ENCODE data around the gene ELOB.

Gene ELOB

DNA sequence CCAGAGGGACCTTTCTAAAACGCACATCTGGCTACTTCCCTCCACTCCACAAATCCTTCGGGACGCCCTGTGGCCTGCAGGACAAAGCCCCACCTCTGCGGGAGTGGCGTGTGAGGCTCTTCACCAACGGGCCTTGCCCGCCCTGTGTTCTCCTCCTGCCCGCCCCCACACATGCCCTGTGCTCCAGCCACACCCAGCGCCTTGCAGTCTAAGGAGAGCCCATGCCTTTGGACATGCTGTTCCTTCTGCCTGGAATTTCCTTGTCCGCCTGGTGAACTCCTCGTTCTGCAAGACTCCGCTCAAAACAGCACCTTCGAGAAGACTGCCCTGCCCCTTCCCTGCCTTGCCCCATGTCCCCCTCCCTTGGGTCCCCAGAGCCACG, 7.4 kb downstream of the ELOB start:
- no peak overlapping the region for H3K27ac ChIP-seq (ENCODE audit: low read length)
- peaks cover 0 to 20% of the 10 kb centered on the region in 2 donors for H3K4me1 ChIP-seq (ENCODE audit: control insufficient read depth in 1 of 2, insufficient read depth in 2 of 2, low read length in 2 of 2)
- H3K9me3 ChIP-seq (ENCODE audit: control insufficient read depth in 1 of 2, low read length in 2 of 2), result no peaks in the 10 kb centered on the region
- no peak overlapping the region for H3K4me3 ChIP-seq (ENCODE audit: low read depth in 1 of 2, low read length in 2 of 2)
- peaks cover 69 to 96% of the 10 kb centered on the region in 2 donors for H3K36me3 ChIP-seq (ENCODE audit: control insufficient read depth in 1 of 2, insufficient read depth in 2 of 2, low read length in 2 of 2)
- no peaks in the 10 kb centered on the region for H3K27me3 ChIP-seq (ENCODE audit: low read depth, low read length)

DNA sequence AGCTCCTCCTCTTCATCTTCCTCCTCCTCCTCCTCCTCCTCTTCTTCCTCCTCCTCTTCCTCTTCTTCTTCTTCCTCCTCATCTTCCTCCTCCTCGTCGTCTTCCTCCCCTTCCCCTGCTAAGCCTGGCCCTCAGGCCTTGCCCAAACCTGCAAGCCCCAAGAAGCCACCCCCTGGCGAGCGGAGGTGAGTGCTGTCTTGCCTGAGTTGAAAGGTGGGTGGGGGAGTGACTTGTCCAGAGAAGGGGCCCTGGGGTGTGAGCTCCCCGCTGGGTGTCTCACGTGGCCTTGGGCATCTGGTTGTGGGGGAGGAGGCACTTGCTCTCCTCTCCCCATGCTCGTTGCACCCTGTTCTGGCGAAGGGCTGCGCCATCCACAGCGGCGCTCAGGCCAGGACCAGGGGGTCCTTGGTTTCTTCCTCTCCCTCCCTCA, 8.0 kb downstream of the ELOB start:
- peaks cover 74 to 96% of the 10 kb centered on the region in 2 donors for H3K36me3 ChIP-seq (ENCODE audit: control insufficient read depth in 1 of 2, insufficient read depth in 2 of 2, low read length in 2 of 2)
- H3K27ac ChIP-seq (ENCODE audit: low read length), result no peak overlapping the region
- peaks cover 0 to 16% of the 10 kb centered on the region in 2 donors for H3K4me1 ChIP-seq (ENCODE audit: control insufficient read depth in 1 of 2, insufficient read depth in 2 of 2, low read length in 2 of 2)
- no peaks in the 10 kb centered on the region for H3K9me3 ChIP-seq (ENCODE audit: control insufficient read depth in 1 of 2, low read length in 2 of 2)
- H3K27me3 ChIP-seq (ENCODE audit: low read depth, low read length), result no peaks in the 10 kb centered on the region
- no peak overlapping the region for H3K4me3 ChIP-seq (ENCODE audit: low read depth in 1 of 2, low read length in 2 of 2)

DNA sequence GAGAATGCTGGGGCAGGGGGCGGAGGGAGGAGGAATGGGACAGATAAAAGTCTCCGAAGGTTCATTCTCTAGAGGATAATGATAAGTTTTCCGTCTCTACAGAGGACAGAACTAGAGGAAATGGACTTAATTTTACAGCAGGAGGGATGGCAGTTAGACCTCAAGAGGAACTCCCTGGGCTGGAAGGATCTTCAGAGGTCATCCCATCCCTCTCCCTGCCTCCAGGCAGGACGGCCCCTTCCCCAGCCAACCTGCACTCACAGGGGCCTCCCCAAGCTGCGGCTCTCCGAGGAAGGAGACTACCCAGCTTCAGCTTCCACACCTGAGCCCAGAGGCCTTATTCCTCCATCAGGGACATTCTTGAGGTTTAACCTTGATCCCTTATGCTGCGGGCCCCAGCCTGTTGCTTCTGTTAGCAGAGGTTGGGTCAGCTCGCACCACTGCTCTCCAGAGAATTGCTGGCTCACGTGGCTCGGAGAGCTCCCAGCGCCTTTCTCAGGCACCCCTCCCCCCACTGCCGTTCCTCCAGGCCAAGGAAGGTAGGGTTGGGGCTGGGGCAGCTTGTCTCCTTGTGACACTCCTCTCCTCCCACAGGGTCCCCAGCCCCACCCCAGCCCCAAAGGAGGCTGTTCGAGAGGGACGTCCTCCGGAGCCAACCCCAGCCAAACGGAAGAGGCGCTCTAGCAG, 8.5 kb downstream of the ELOB start:
- Histone ChIP-seq H3K4me3 (ENCODE audit: low read depth in 1 of 2, low read length in 2 of 2) (no peak overlapping the region), H3K27ac (ENCODE audit: low read length) (no peak overlapping the region), H3K36me3 (ENCODE audit: control insufficient read depth in 1 of 2, insufficient read depth in 2 of 2, low read length in 2 of 2) (peaks cover 80 to 97% of the 10 kb centered on the region in 2 donors), H3K4me1 (ENCODE audit: control insufficient read depth in 1 of 2, insufficient read depth in 2 of 2, low read length in 2 of 2) (peaks cover 0 to 16% of the 10 kb centered on the region in 2 donors), H3K9me3 (ENCODE audit: control insufficient read depth in 1 of 2, low read length in 2 of 2) (no peaks in the 10 kb centered on the region), H3K27me3 (ENCODE audit: low read depth, low read length) (no peaks in the 10 kb centered on the region)

DNA sequence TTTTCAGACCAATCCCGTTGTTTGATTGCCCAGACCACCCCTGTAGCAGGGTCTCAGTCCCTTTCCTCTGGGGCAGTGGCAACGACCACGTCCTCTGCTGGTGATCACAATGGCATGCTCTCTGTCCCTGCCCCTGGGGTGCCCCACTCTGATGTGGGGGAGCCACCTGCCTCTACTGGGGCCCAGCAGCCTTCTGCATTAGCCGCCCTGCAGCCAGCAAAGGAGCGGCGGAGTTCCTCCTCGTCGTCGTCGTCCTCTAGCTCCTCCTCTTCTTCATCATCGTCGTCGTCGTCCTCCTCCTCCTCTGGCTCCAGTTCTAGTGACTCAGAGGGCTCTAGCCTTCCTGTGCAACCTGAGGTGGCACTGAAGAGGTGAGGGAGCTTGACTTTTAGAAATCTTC, 9.2 kb downstream of the ELOB start:
- H3K36me3 ChIP-seq (ENCODE audit: control insufficient read depth in 1 of 2, insufficient read depth in 2 of 2, low read length in 2 of 2), result peaks cover 87 to 97% of the 10 kb centered on the region in 2 donors
- no peaks in the 10 kb centered on the region for H3K9me3 ChIP-seq (ENCODE audit: control insufficient read depth in 1 of 2, low read length in 2 of 2)
- H3K27ac ChIP-seq (ENCODE audit: low read length), result no peak overlapping the region
- H3K27me3 ChIP-seq (ENCODE audit: low read depth, low read length), result no peaks in the 10 kb centered on the region
- H3K4me1 ChIP-seq (ENCODE audit: control insufficient read depth in 1 of 2, insufficient read depth in 2 of 2, low read length in 2 of 2), result peaks cover 0 to 16% of the 10 kb centered on the region in 2 donors
- H3K4me3 ChIP-seq (ENCODE audit: low read depth in 1 of 2, low read length in 2 of 2), result no peak overlapping the region

DNA sequence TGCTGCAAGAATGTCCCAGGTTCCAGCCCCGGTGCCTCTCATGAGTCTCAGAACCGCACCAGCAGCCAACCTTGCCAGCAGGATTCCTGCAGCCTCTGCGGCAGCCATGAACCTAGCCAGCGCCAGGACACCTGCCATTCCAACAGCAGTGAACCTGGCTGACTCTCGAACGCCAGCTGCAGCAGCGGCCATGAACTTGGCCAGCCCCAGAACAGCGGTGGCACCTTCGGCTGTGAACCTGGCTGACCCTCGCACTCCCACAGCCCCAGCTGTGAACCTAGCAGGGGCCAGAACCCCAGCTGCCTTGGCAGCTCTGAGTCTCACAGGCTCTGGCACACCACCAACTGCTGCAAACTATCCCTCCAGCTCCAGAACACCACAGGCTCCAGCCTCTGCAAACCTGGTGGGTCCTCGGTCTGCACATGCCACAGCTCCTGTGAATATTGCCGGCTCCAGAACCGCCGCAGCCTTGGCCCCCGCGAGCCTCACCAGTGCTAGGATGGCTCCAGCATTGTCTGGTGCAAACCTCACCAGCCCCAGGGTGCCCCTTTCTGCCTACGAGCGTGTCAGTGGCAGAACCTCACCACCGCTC, 9.8 kb downstream of the ELOB start:
- Histone ChIP-seq H3K27ac (ENCODE audit: low read length) (no peak overlapping the region), H3K36me3 (ENCODE audit: control insufficient read depth in 1 of 2, insufficient read depth in 2 of 2, low read length in 2 of 2) (peaks cover 92 to 100% of the 10 kb centered on the region in 2 donors)

DNA sequence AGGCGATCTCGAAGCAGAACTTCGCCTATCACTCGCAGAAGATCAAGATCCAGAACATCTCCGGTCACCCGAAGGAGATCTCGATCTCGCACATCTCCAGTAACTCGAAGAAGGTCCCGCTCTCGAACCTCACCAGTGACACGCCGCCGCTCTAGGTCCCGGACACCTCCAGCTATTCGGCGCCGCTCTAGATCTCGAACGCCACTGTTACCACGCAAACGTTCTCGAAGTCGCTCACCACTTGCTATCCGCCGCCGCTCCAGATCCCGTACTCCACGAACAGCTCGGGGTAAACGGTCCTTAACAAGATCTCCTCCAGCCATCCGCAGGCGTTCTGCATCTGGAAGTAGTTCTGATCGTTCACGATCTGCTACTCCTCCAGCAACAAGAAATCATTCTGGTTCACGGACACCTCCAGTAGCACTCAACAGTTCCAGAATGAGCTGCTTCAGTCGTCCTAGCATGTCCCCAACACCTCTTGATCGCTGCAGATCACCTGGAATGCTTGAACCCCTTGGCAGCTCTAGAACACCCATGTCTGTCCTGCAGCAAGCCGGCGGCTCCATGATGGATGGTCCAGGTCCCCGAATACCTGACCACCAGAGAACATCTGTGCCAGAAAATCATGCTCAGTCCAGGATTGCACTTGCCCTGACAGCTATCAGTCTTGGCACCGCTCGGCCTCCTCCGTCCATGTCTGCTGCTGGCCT, 10.5 kb downstream of the ELOB start:
- H3K4me3 ChIP-seq (ENCODE audit: low read depth in 1 of 2, low read length in 2 of 2), result no peak overlapping the region
- peaks cover 93 to 100% of the 10 kb centered on the region in 2 donors for H3K36me3 ChIP-seq (ENCODE audit: control insufficient read depth in 1 of 2, insufficient read depth in 2 of 2, low read length in 2 of 2)
- H3K27ac ChIP-seq (ENCODE audit: low read length), result no peak overlapping the region
- peaks cover 0 to 16% of the 10 kb centered on the region in 2 donors for H3K4me1 ChIP-seq (ENCODE audit: control insufficient read depth in 1 of 2, insufficient read depth in 2 of 2, low read length in 2 of 2)
- H3K9me3 ChIP-seq (ENCODE audit: control insufficient read depth in 1 of 2, low read length in 2 of 2), result no peaks in the 10 kb centered on the region
- H3K27me3 ChIP-seq (ENCODE audit: low read depth, low read length), result no peaks in the 10 kb centered on the region

More for the DNA sequence above, 9.8 kb downstream of the ELOB start:
- Histone ChIP-seq H3K27me3 (ENCODE audit: low read depth, low read length) (no peaks in the 10 kb centered on the region), H3K9me3 (ENCODE audit: control insufficient read depth in 1 of 2, low read length in 2 of 2) (no peaks in the 10 kb centered on the region), H3K4me1 (ENCODE audit: control insufficient read depth in 1 of 2, insufficient read depth in 2 of 2, low read length in 2 of 2) (peaks cover 0 to 16% of the 10 kb centered on the region in 2 donors), H3K4me3 (ENCODE audit: low read depth in 1 of 2, low read length in 2 of 2) (no peak overlapping the region)

DNA sequence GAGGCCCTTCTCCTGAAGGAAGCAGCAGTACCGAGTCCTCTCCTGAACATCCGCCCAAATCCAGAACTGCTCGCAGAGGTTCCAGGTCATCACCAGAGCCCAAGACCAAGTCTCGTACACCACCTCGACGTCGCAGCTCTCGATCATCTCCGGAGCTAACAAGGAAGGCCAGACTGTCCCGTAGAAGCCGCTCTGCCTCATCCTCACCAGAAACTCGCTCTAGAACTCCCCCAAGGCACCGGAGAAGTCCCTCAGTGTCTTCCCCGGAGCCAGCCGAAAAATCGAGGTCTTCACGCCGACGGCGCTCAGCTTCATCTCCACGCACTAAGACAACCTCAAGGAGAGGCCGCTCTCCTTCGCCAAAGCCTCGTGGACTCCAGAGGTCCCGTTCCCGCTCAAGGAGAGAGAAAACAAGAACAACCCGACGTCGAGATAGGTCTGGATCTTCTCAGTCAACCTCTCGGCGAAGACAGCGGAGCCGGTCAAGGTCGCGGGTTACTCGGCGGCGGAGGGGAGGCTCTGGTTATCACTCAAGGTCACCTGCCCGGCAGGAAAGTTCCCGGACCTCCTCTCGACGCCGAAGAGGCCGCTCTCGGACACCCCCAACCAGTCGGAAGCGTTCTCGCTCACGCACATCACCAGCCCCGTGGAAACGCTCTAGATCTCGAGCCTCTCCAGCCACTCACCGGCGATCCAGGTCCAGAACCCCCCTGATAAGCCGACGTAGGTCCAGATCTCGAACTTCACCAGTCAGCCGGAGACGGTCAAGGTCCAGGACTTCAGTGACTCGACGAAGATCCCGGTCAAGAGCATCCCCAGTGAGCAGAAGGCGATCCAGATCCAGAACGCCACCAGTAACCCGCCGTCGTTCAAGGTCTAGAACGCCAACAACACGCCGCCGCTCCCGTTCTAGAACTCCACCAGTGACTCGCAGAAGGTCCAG, 11.3 kb downstream of the ELOB start:
- peaks cover 93 to 100% of the 10 kb centered on the region in 2 donors for H3K36me3 ChIP-seq (ENCODE audit: control insufficient read depth in 1 of 2, insufficient read depth in 2 of 2, low read length in 2 of 2)
- no peak overlapping the region for H3K27ac ChIP-seq (ENCODE audit: low read length)

DNA sequence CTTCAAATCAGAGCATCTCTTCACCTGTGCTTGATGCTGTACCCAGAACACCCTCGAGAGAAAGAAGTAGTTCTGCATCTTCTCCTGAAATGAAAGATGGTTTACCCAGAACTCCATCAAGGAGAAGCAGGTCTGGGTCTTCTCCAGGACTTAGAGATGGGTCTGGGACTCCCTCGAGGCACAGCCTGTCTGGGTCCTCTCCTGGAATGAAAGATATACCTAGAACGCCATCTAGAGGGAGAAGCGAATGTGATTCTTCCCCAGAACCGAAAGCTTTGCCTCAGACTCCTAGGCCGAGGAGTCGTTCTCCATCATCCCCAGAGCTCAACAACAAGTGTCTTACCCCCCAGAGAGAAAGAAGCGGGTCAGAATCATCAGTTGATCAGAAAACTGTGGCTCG, 12.4 kb downstream of the ELOB start:
- Histone ChIP-seq H3K27ac (ENCODE audit: low read length) (no peak overlapping the region), H3K9me3 (ENCODE audit: control insufficient read depth in 1 of 2, low read length in 2 of 2) (no peaks in the 10 kb centered on the region), H3K4me1 (ENCODE audit: control insufficient read depth in 1 of 2, insufficient read depth in 2 of 2, low read length in 2 of 2) (peaks cover 0 to 13% of the 10 kb centered on the region in 2 donors), H3K36me3 (ENCODE audit: control insufficient read depth in 1 of 2, insufficient read depth in 2 of 2, low read length in 2 of 2) (peaks cover 93 to 100% of the 10 kb centered on the region in 2 donors), H3K27me3 (ENCODE audit: low read depth, low read length) (no peaks in the 10 kb centered on the region), H3K4me3 (ENCODE audit: low read depth in 1 of 2, low read length in 2 of 2) (no peak overlapping the region)

More for the DNA sequence above, 11.3 kb downstream of the ELOB start:
- no peak overlapping the region for H3K4me3 ChIP-seq (ENCODE audit: low read depth in 1 of 2, low read length in 2 of 2)
- peaks cover 0 to 16% of the 10 kb centered on the region in 2 donors for H3K4me1 ChIP-seq (ENCODE audit: control insufficient read depth in 1 of 2, insufficient read depth in 2 of 2, low read length in 2 of 2)
- H3K9me3 ChIP-seq (ENCODE audit: control insufficient read depth in 1 of 2, low read length in 2 of 2), result no peaks in the 10 kb centered on the region
- no peaks in the 10 kb centered on the region for H3K27me3 ChIP-seq (ENCODE audit: low read depth, low read length)

DNA sequence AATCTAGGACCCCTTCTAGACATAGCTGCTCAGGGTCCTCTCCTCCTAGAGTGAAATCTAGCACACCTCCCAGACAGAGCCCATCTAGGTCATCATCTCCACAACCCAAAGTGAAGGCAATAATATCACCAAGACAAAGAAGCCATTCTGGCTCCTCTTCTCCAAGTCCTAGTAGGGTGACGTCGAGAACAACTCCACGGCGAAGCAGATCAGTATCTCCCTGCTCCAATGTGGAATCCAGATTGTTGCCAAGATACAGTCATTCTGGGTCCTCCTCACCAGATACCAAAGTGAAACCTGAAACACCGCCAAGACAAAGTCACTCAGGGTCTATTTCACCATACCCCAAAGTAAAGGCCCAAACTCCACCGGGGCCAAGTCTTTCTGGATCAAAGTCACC, 13.9 kb downstream of the ELOB start:
- no peak overlapping the region for H3K4me3 ChIP-seq (ENCODE audit: low read depth in 1 of 2, low read length in 2 of 2)
- no peaks in the 10 kb centered on the region for H3K9me3 ChIP-seq (ENCODE audit: control insufficient read depth in 1 of 2, low read length in 2 of 2)
- H3K36me3 ChIP-seq (ENCODE audit: control insufficient read depth in 1 of 2, insufficient read depth in 2 of 2, low read length in 2 of 2), result peaks cover 97 to 100% of the 10 kb centered on the region in 2 donors
- peaks cover 0 to 7% of the 10 kb centered on the region in 2 donors for H3K4me1 ChIP-seq (ENCODE audit: control insufficient read depth in 1 of 2, insufficient read depth in 2 of 2, low read length in 2 of 2)
- H3K27me3 ChIP-seq (ENCODE audit: low read depth, low read length), result no peaks in the 10 kb centered on the region
- no peak overlapping the region for H3K27ac ChIP-seq (ENCODE audit: low read length)

DNA sequence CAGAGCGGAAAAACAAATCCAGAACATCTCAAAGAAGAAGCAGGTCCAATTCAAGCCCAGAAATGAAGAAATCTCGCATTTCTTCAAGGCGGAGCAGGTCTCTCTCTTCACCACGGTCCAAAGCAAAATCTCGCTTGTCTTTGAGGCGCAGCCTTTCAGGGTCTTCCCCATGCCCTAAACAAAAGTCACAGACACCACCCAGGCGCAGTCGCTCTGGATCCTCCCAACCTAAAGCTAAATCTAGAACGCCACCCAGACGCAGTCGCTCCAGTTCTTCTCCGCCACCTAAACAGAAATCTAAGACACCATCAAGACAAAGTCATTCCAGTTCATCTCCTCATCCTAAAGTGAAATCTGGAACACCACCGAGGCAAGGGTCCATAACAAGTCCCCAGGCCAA, 14.4 kb downstream of the ELOB start:
- Histone ChIP-seq H3K27ac (ENCODE audit: low read length) (no peak overlapping the region), H3K4me1 (ENCODE audit: control insufficient read depth in 1 of 2, insufficient read depth in 2 of 2, low read length in 2 of 2) (peaks cover 0 to 7% of the 10 kb centered on the region in 2 donors), H3K36me3 (ENCODE audit: control insufficient read depth in 1 of 2, insufficient read depth in 2 of 2, low read length in 2 of 2) (peaks cover 96 to 100% of the 10 kb centered on the region in 2 donors), H3K9me3 (ENCODE audit: control insufficient read depth in 1 of 2, low read length in 2 of 2) (no peaks in the 10 kb centered on the region), H3K4me3 (ENCODE audit: low read depth in 1 of 2, low read length in 2 of 2) (no peak overlapping the region), H3K27me3 (ENCODE audit: low read depth, low read length) (no peaks in the 10 kb centered on the region)
